ENCODE data around the gene TUT1. TPM values are rescaled to one million over a fixed set of nuclear protein-coding genes. Genes with fewer than 3 reads are reported as not detected.

The TUT1 gene
- total RNA-seq, 1 experiment from 2014 or later, result 20.7 TPM

DNA sequence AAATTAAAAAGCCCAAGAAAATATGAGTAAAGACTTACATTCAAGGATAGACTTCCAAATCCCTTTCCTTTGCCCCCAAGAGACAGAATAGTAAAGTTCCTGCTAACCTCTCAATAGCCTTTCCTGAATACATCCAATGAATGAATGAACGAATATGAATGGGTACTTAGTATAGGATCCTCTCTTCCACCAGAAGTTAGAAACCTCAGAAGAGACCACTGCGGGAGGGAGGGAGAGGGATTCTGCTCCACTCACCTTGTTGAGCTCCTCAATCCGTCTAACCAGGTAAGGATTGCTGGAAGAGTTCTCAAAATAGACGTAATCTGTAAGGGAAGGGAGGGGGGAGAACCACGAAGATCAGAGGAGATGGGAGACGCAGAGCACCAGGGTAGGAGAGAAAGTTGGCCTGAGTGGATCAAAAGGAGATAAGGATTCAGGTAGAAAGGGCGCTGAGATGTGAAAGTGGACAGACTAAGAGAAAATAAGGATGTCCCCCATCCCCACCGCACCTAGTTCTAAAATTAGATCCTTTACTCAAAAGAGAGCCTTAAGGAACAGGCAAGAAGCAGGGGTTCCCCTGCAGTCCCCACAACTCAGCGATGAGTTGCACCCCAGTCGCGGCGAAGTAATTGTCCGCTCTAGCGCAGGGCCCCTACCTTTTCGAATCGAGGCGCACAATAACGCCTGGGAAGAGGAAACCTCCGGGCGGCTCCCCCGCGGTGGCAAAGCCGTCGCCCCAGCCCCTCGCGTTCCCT, 9.2 kb upstream of the TUT1 start:
- Histone ChIP-seq H3K9me3 (ENCODE audit: control insufficient read depth, low read depth, low read length) (no peaks in the 10 kb centered on the region), H2BK15ac (ENCODE audit: low read depth, low read length) (no peak overlapping the region), H3K18ac (ENCODE audit: insufficient read length, low read depth, low read length) (no peak overlapping the region), H4K5ac (ENCODE audit: insufficient read length, low read depth, low read length) (no peak overlapping the region), H4K91ac (ENCODE audit: insufficient read length, low read depth, low read length) (no peak overlapping the region), H3K9ac (ENCODE audit: extremely low read depth, insufficient read length, low read length) (peak overlapping the region; percentile 84), H2AK5ac (ENCODE audit: insufficient read length, low read length) (no peak overlapping the region), H3T11ph (ENCODE audit: low read length) (no peak overlapping the region), H3K14ac (ENCODE audit: insufficient read depth, low read length) (peak overlapping the region; percentile 96), H3K4me1 (ENCODE audit: insufficient read depth, low read length) (peaks cover 8% of the 10 kb centered on the region), H2AFZ (ENCODE audit: low read length) (no peak overlapping the region), H3K27me3 (ENCODE audit: insufficient read depth, low read length) (peaks cover 12% of the 10 kb centered on the region; the same call in 1 of the 2 replicates), H3K4ac (ENCODE audit: low read depth, low read length) (no peak overlapping the region; the same call in 1 of the 2 replicates), H4K8ac (replicated peaks; ENCODE audit: insufficient read length, low read depth, low read length) (no peak overlapping the region), H4K20me1 (ENCODE audit: control insufficient read depth, insufficient read depth, insufficient read length) (peaks cover 2% of the 10 kb centered on the region), H3K27ac (ENCODE audit: insufficient read length, low read depth, low read length) (no peak overlapping the region), H2BK5ac (ENCODE audit: insufficient read length, low read length) (no peak overlapping the region), H3K23ac (ENCODE audit: insufficient read length, low read depth, low read length) (no peak overlapping the region), H2BK120ac (ENCODE audit: low read depth, low read length, poor library complexity, severe bottlenecking) (no peak overlapping the region), H2BK12ac (ENCODE audit: insufficient read length, low read depth, low read length) (no peak overlapping the region), H2BK20ac (ENCODE audit: low read depth, low read length, poor library complexity, severe bottlenecking) (no peak overlapping the region), H3K4me2 (ENCODE audit: insufficient read depth, insufficient read length, low read length) (peak overlapping the region; percentile 71), H3K79me1 (ENCODE audit: insufficient read depth, low read depth, low read length, poor library complexity, severe bottlenecking) (no peaks in the 10 kb centered on the region), H3K79me2 (ENCODE audit: insufficient read depth, low read length) (no peaks in the 10 kb centered on the region; the same call in 1 of the 2 replicates), H3K56ac (ENCODE audit: insufficient read length, low read depth, low read length) (no peak overlapping the region), H3K23me2 (ENCODE audit: insufficient read length, low read depth, low read length, poor library complexity, severe bottlenecking) (peaks cover 4% of the 10 kb centered on the region)
- H3K27me3 Mint-ChIP-seq (ENCODE audit: low read depth), result peaks cover 34% of the 10 kb centered on the region
- H3K27ac Mint-ChIP-seq, result peak overlapping the region in 2 of 3 experiments; percentile 84 to 86; a peak in 5 of 7 replicates
- DNase-seq, result no peak
- no peak for TF ChIP-seq CTCF (conservative IDR thresholded peaks at IDR 0.05)
- peaks cover 52 to 62% (median 57%) of the 10 kb centered on the region in 3 experiments for H3K36me3 Mint-ChIP-seq (ENCODE audit: insufficient read depth in 1 of 3, low read depth in 3 of 3)
- H3K4me3 Mint-ChIP-seq, result peak overlapping the region; percentile 90 to 93
- H3K9me3 Mint-ChIP-seq, result no peaks in the 10 kb centered on the region
- peaks cover 42 to 54% of the 10 kb centered on the region in 2 experiments for H3K4me1 Mint-ChIP-seq
- WGBS (ENCODE audit: extremely low coverage, insufficient read length, low lambda C conversion rate), result no CpG with 5 or more reads among the region's 26 CpGs

Data from H9 (cell line).